ENCODE data around the gene BRINP3.

The BRINP3 gene

GRCh38 chr1:190322274-190322673 is 155.4 kb downstream of the BRINP3 start:
- H3K9me3 Mint-ChIP-seq = peaks cover 4% of the 10 kb centered on the region
- no peaks in the 10 kb centered on the region for H3K4me1 Mint-ChIP-seq (ENCODE audit: low read depth)
- no peak overlapping the region for H3K4me3 Mint-ChIP-seq
- H3K36me3 Mint-ChIP-seq (ENCODE audit: low read depth) = no peaks in the 10 kb centered on the region
- H3K27ac Mint-ChIP-seq = no peak overlapping the region
- H3K27me3 Mint-ChIP-seq (ENCODE audit: low read depth) = no peaks in the 10 kb centered on the region

GRCh38 chr1:190320952-190321351 is 156.7 kb downstream of the BRINP3 start:
- H3K36me3 Mint-ChIP-seq (ENCODE audit: low read depth) = no peaks in the 10 kb centered on the region
- no peak overlapping the region for H3K27ac Mint-ChIP-seq
- no peak overlapping the region for H3K4me3 Mint-ChIP-seq
- H3K27me3 Mint-ChIP-seq (ENCODE audit: low read depth) = no peaks in the 10 kb centered on the region
- peaks cover 5% of the 10 kb centered on the region for H3K9me3 Mint-ChIP-seq
- H3K4me1 Mint-ChIP-seq (ENCODE audit: low read depth) = no peaks in the 10 kb centered on the region

GRCh38 chr1:190312763-190313162 is 164.9 kb downstream of the BRINP3 start:
- Mint-ChIP-seq H3K27ac (no peak overlapping the region), H3K4me1 (ENCODE audit: low read depth) (no peaks in the 10 kb centered on the region), H3K27me3 (ENCODE audit: low read depth) (no peaks in the 10 kb centered on the region), H3K4me3 (no peak overlapping the region), H3K9me3 (peaks cover 5% of the 10 kb centered on the region), H3K36me3 (ENCODE audit: low read depth) (no peaks in the 10 kb centered on the region)

- Mint-ChIP-seq H3K4me1 (ENCODE audit: low read depth) (no peaks in the 10 kb centered on the region), H3K36me3 (ENCODE audit: low read depth) (no peaks in the 10 kb centered on the region), H3K9me3 (peaks cover 3% of the 10 kb centered on the region), H3K27me3 (ENCODE audit: low read depth) (no peaks in the 10 kb centered on the region), H3K4me3 (no peak overlapping the region), H3K27ac (no peak overlapping the region)
Measured at GRCh38 chr1:190303501-190303900, 174.2 kb downstream of the BRINP3 start.

GRCh38 chr1:190296453-190296852 is 181.2 kb downstream of the BRINP3 start:
- H3K27ac Mint-ChIP-seq = no peak overlapping the region
- no peak overlapping the region for H3K4me3 Mint-ChIP-seq
- no peaks in the 10 kb centered on the region for H3K36me3 Mint-ChIP-seq (ENCODE audit: low read depth)
- H3K4me1 Mint-ChIP-seq (ENCODE audit: low read depth) = no peaks in the 10 kb centered on the region
- H3K27me3 Mint-ChIP-seq (ENCODE audit: low read depth) = no peaks in the 10 kb centered on the region
- peaks cover 4% of the 10 kb centered on the region for H3K9me3 Mint-ChIP-seq

- H3K27ac Mint-ChIP-seq = no peak overlapping the region
Measured at GRCh38 chr1:190289897-190290296, 187.8 kb downstream of the BRINP3 start.

GRCh38 chr1:190286111-190286510 is 191.6 kb downstream of the BRINP3 start:
- Mint-ChIP-seq H3K27me3 (ENCODE audit: low read depth) (no peaks in the 10 kb centered on the region), H3K36me3 (ENCODE audit: low read depth) (no peaks in the 10 kb centered on the region), H3K9me3 (peaks cover 2% of the 10 kb centered on the region), H3K4me3 (no peak overlapping the region), H3K4me1 (ENCODE audit: low read depth) (no peaks in the 10 kb centered on the region), H3K27ac (no peak overlapping the region)

More at GRCh38 chr1:190289897-190290296, 187.8 kb downstream of the BRINP3 start:
- Mint-ChIP-seq H3K36me3 (ENCODE audit: low read depth) (no peaks in the 10 kb centered on the region), H3K4me3 (no peak overlapping the region), H3K27me3 (ENCODE audit: low read depth) (no peaks in the 10 kb centered on the region), H3K4me1 (ENCODE audit: low read depth) (no peaks in the 10 kb centered on the region), H3K9me3 (peaks cover under 1% of the 10 kb centered on the region)

GRCh38 chr1:190277107-190277506 is 200.6 kb downstream of the BRINP3 start:
- Mint-ChIP-seq H3K36me3 (ENCODE audit: low read depth) (no peaks in the 10 kb centered on the region), H3K4me3 (no peak overlapping the region), H3K4me1 (ENCODE audit: low read depth) (no peaks in the 10 kb centered on the region), H3K9me3 (no peaks in the 10 kb centered on the region), H3K27ac (no peak overlapping the region), H3K27me3 (ENCODE audit: low read depth) (no peaks in the 10 kb centered on the region)

GRCh38 chr1:190274721-190275120 is 202.9 kb downstream of the BRINP3 start:
- no peaks in the 10 kb centered on the region for H3K27me3 Mint-ChIP-seq (ENCODE audit: low read depth)
- no peak overlapping the region for H3K27ac Mint-ChIP-seq
- H3K4me1 Mint-ChIP-seq (ENCODE audit: low read depth) = no peaks in the 10 kb centered on the region
- no peaks in the 10 kb centered on the region for H3K9me3 Mint-ChIP-seq
- no peaks in the 10 kb centered on the region for H3K36me3 Mint-ChIP-seq (ENCODE audit: low read depth)
- no peak overlapping the region for H3K4me3 Mint-ChIP-seq

GRCh38 chr1:190273161-190273560 is 204.5 kb downstream of the BRINP3 start:
- Mint-ChIP-seq H3K27me3 (ENCODE audit: low read depth) (no peaks in the 10 kb centered on the region), H3K27ac (no peak overlapping the region), H3K4me1 (ENCODE audit: low read depth) (no peaks in the 10 kb centered on the region), H3K36me3 (ENCODE audit: low read depth) (no peaks in the 10 kb centered on the region), H3K9me3 (no peaks in the 10 kb centered on the region), H3K4me3 (no peak overlapping the region)

- no peaks in the 10 kb centered on the region for H3K36me3 Mint-ChIP-seq (ENCODE audit: low read depth)
- no peaks in the 10 kb centered on the region for H3K27me3 Mint-ChIP-seq (ENCODE audit: low read depth)
- H3K9me3 Mint-ChIP-seq = peaks cover 2% of the 10 kb centered on the region
- H3K4me1 Mint-ChIP-seq (ENCODE audit: low read depth) = no peaks in the 10 kb centered on the region
- no peak overlapping the region for H3K4me3 Mint-ChIP-seq
- no peak overlapping the region for H3K27ac Mint-ChIP-seq
Measured at GRCh38 chr1:190262538-190262937, 215.1 kb downstream of the BRINP3 start.

- H3K4me1 Mint-ChIP-seq (ENCODE audit: low read depth) = no peaks in the 10 kb centered on the region
- H3K27ac Mint-ChIP-seq = no peak overlapping the region
- H3K36me3 Mint-ChIP-seq (ENCODE audit: low read depth) = no peaks in the 10 kb centered on the region
- no peak overlapping the region for H3K4me3 Mint-ChIP-seq
- peaks cover 22% of the 10 kb centered on the region for H3K9me3 Mint-ChIP-seq
- no peaks in the 10 kb centered on the region for H3K27me3 Mint-ChIP-seq (ENCODE audit: low read depth)
Measured at GRCh38 chr1:190259424-190259823, 218.2 kb downstream of the BRINP3 start.

GRCh38 chr1:190258003-190258402 is 219.7 kb downstream of the BRINP3 start:
- H3K4me1 Mint-ChIP-seq (ENCODE audit: low read depth) = no peaks in the 10 kb centered on the region
- no peak overlapping the region for H3K4me3 Mint-ChIP-seq
- H3K36me3 Mint-ChIP-seq (ENCODE audit: low read depth) = no peaks in the 10 kb centered on the region
- H3K9me3 Mint-ChIP-seq = peaks cover 22% of the 10 kb centered on the region
- no peak overlapping the region for H3K27ac Mint-ChIP-seq
- H3K27me3 Mint-ChIP-seq (ENCODE audit: low read depth) = no peaks in the 10 kb centered on the region

GRCh38 chr1:190252046-190252445 is 225.6 kb downstream of the BRINP3 start:
- Mint-ChIP-seq H3K4me3 (no peak overlapping the region), H3K27me3 (ENCODE audit: low read depth) (no peaks in the 10 kb centered on the region), H3K36me3 (ENCODE audit: low read depth) (no peaks in the 10 kb centered on the region), H3K4me1 (ENCODE audit: low read depth) (no peaks in the 10 kb centered on the region), H3K9me3 (peaks cover 18% of the 10 kb centered on the region), H3K27ac (no peak overlapping the region)

GRCh38 chr1:190250368-190250767 is 227.3 kb downstream of the BRINP3 start:
- Mint-ChIP-seq H3K4me1 (ENCODE audit: low read depth) (no peaks in the 10 kb centered on the region), H3K4me3 (no peak overlapping the region), H3K27me3 (ENCODE audit: low read depth) (no peaks in the 10 kb centered on the region), H3K9me3 (peaks cover 3% of the 10 kb centered on the region), H3K36me3 (ENCODE audit: low read depth) (no peaks in the 10 kb centered on the region), H3K27ac (no peak overlapping the region)

- Mint-ChIP-seq H3K4me3 (no peak overlapping the region), H3K4me1 (ENCODE audit: low read depth) (no peaks in the 10 kb centered on the region), H3K36me3 (ENCODE audit: low read depth) (no peaks in the 10 kb centered on the region), H3K9me3 (peaks cover 3% of the 10 kb centered on the region), H3K27me3 (ENCODE audit: low read depth) (no peaks in the 10 kb centered on the region), H3K27ac (no peak overlapping the region)
Measured at GRCh38 chr1:190244406-190244805, 233.3 kb downstream of the BRINP3 start.
